A673 (cell line): Measurements from ENCODE around the gene FRMD3. TPM values are rescaled to one million over a fixed set of nuclear protein-coding genes. Genes with fewer than 3 reads are reported as not detected.

ENCODE experiments used
- BruUV-seq: library from RNA; stranded (reverse); fragments of 400-500 nt; replicated peaks from 2 replicates; lab custom pipeline; 2021; lab: Mats Ljungman, UMichigan
- CTCF ChIA-PET: fragments of 300-600 bp; sonication (Branson Sonifier 250); formaldehyde crosslinking; loops from one replicate; lab custom pipeline; 2022; ENCODE audit warnings: antibody characterized with exemption; lab: Charles Lee
- POLR2A ChIA-PET: fragments of 300-600 bp; sonication (Branson Sonifier 250); formaldehyde crosslinking; loops from one replicate; lab custom pipeline; 2022; ENCODE audit warnings: antibody characterized with exemption; ENCODE audit not compliant: low non-redundant PET; lab: Charles Lee
- DNase-seq: peaks from one replicate; pipeline ENCODE4 v3.0.0-alpha.2; 2015; ENCODE audit warnings: low spot score
- H3K27ac ChIP-seq: fragments of 200-600 bp; sonication (generic); 2 replicates; pipeline ENCODE4 v1.5.1; 2016; ENCODE audit warnings: mixed run types, low read depth, mild to moderate bottlenecking, mixed read lengths, antibody characterized with exemption, low read length; ENCODE audit not compliant: poor library complexity, severe bottlenecking
- H3K27me3 ChIP-seq: fragments of 200-600 bp; sonication (generic); replicated peaks from 2 replicates; pipeline ENCODE4 v1.6.1; 2017; ENCODE audit warnings: mixed run types, low read depth, mild to moderate bottlenecking, mixed read lengths, antibody characterized with exemption, low read length; ENCODE audit not compliant: insufficient read depth, poor library complexity
- H3K36me3 ChIP-seq: fragments of 200-600 bp; sonication (generic); 2 replicates; pipeline ENCODE4 v1.6.1; 2016; ENCODE audit warnings: mixed run types, mild to moderate bottlenecking, mixed read lengths, antibody characterized with exemption, low read length; ENCODE audit not compliant: insufficient read depth, poor library complexity, severe bottlenecking
- H3K4me1 ChIP-seq: fragments of 200-600 bp; sonication (generic); 2 replicates; pipeline ENCODE4 v1.6.1; 2017; ENCODE audit warnings: mixed run types, mild to moderate bottlenecking, mixed read lengths, antibody characterized with exemption, low read length; ENCODE audit not compliant: insufficient read depth, poor library complexity, severe bottlenecking
- H3K4me3 ChIP-seq: fragments of 200-600 bp; sonication (generic); 2 replicates; pipeline ENCODE4 v1.5.1; 2016; ENCODE audit warnings: low read depth, mixed run types, mild to moderate bottlenecking, mixed read lengths, low read length; ENCODE audit not compliant: poor library complexity, severe bottlenecking
- H3K9me3 ChIP-seq: fragments of 200-600 bp; sonication (generic); 2 replicates; pipeline ENCODE4 v1.6.1; 2016; ENCODE audit warnings: mixed run types, low read depth, mild to moderate bottlenecking, mixed read lengths, antibody characterized with exemption, low read length; ENCODE audit not compliant: poor library complexity, severe bottlenecking
- EZH2 ChIP-seq: fragments of 200-600 bp; sonication (generic); IDR thresholded peaks from 2 replicates; pipeline ENCODE4 v1.6.1; 2017; ENCODE audit warnings: borderline replicate concordance, low read depth, mild to moderate bottlenecking, mixed read lengths, antibody characterized with exemption, low read length; ENCODE audit not compliant: poor library complexity, severe bottlenecking
- intact Hi-C: fragments of 100-400 bp; cut with micrococcal nuclease; formaldehyde crosslinking; loops from one replicate; pipeline ENCODE4 v1.10.0; 2022; ENCODE audit not compliant: unreplicated experiment
- total RNA-seq: library from RNA; stranded (reverse); gene quantifications from 2 replicates; pipeline ENCODE4 v1.2.3, GENCODE V29; 2021
- TF ChIP-seq, protein P1 (sequence below): fragments of 300-800, 200-600 bp; sonication (generic); conservative IDR thresholded peaks from 2 replicates; pipeline ENCODE4 v1.5.1; 2017; ENCODE audit warnings: low read depth, mild to moderate bottlenecking, antibody characterized with exemption, low read length, moderate library complexity, mixed read lengths

Gene FRMD3
- total RNA-seq, 1 experiment from 2014 or later: 1.0 TPM

DNA sequence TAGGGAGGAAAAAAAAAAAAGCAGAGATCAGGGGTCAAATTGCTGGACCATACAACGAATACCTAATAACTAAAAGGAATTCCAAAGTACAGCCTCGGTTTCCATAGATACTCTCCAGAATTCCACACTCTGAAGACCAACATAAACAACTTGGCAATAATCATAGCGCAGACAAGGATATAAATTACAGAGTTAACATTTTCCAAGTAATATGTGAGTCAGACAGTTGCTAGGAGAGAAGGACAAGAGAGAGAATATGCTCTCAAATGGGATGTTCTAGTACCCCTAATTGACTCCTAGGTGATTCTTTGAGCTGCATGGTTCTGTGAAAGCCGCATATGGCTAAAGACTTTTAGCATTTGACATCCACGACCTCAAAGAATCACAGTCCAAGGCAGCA lies 165.2 kb downstream of the FRMD3 start:
- Histone ChIP-seq H3K36me3 (no peaks in the 10 kb centered on the region), H3K27me3 (no peaks in the 10 kb centered on the region), H3K27ac (no peak overlapping the region), H3K4me1 (no peaks in the 10 kb centered on the region), H3K4me3 (no peak overlapping the region), H3K9me3 (no peaks in the 10 kb centered on the region)
- no TSS peak for BruUV-seq
- no peak for TF ChIP-seq EZH2
- TF ChIP-seq, protein P1, sequence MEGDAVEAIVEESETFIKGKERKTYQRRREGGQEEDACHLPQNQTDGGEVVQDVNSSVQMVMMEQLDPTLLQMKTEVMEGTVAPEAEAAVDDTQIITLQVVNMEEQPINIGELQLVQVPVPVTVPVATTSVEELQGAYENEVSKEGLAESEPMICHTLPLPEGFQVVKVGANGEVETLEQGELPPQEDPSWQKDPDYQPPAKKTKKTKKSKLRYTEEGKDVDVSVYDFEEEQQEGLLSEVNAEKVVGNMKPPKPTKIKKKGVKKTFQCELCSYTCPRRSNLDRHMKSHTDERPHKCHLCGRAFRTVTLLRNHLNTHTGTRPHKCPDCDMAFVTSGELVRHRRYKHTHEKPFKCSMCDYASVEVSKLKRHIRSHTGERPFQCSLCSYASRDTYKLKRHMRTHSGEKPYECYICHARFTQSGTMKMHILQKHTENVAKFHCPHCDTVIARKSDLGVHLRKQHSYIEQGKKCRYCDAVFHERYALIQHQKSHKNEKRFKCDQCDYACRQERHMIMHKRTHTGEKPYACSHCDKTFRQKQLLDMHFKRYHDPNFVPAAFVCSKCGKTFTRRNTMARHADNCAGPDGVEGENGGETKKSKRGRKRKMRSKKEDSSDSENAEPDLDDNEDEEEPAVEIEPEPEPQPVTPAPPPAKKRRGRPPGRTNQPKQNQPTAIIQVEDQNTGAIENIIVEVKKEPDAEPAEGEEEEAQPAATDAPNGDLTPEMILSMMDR: no peak
- CTCF ChIA-PET: no interaction called here
- POLR2A ChIA-PET: no interaction called here
- DNase-seq: no peak
- intact Hi-C loops: no loop called here

DNA sequence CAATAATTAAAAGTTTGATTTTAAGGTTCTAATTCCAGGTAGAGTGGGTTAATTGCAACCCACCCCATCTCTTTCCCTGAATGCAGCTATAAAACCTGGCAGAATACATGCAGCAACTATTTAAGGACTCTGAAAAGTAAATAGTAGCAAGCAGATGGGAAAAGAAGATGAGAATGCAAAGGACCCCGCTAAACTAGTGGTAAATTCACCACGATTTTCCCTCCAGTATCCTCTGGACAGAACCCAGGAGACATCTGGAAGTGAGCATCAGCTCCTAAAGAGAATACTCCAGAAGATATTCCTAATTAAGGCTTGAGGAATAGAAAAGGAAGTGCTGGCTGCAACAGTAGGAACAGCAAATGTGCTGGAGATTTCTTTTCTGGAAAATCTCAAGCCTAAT lies 170.9 kb downstream of the FRMD3 start:
- no TSS peak for BruUV-seq
- ChIA-PET POLR2A (no interaction called here), CTCF (no interaction called here)
- Histone ChIP-seq H3K27me3 (no peaks in the 10 kb centered on the region), H3K27ac (no peak overlapping the region), H3K9me3 (no peaks in the 10 kb centered on the region), H3K36me3 (no peaks in the 10 kb centered on the region), H3K4me1 (no peaks in the 10 kb centered on the region), H3K4me3 (no peak overlapping the region)
- intact Hi-C loops: no loop called here
- TF ChIP-seq, protein P1: no peak
- no peak for TF ChIP-seq EZH2
- DNase-seq: no peak

DNA sequence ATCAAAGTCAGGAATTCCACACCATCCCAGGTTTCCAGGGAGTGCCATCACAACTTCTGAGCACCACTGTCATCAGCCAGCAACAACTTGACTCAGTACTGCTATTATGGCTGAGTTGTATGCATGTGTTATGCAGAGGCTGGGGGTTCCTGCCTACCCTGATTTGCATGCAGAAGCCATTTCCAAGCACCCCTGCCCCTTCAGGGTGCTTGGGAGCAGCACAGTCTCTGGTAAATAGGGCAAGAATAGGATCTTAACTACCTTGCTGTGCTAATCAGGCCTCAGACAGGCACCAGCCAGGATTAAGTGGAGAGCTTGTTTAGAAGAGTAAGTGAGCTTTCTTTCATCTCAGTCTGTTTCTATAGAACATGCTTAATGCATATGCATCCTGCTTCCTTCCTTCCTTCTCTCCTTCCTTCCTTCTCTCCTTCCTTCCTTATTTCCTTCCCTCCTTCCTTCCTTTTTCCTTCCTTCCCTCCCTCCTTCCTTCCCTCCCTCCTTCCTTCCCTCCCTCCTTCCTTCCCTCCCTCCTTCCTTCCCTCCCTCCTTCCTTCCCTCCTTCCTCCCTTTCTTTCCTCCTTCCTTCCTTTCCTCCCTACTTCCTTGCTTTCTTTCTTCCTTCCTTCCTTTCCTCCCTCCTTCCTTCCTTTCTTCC lies 175.7 kb downstream of the FRMD3 start:
- intact Hi-C loops: no loop called here
- CTCF ChIA-PET: no interaction called here
- Histone ChIP-seq H3K4me1 (no peaks in the 10 kb centered on the region), H3K36me3 (no peaks in the 10 kb centered on the region), H3K4me3 (no peak overlapping the region), H3K27me3 (no peaks in the 10 kb centered on the region), H3K27ac (no peak overlapping the region), H3K9me3 (no peaks in the 10 kb centered on the region)
- POLR2A ChIA-PET: no interaction called here
- TF ChIP-seq, protein P1: no peak
- no peak for TF ChIP-seq EZH2
- DNase-seq: no peak
- no TSS peak for BruUV-seq
